HCEC 1CT (cell line): Measurements from ENCODE around the gene RALGAPA1.
"Not testable (repeated sequence)": the region's sequence is repeated elsewhere in the genome, so short reads cannot be mapped to it uniquely, and the experiment has no call there.

ENCODE experiments used
- DNase-seq: peaks from one replicate; pipeline ENCODE4 v3.0.0-alpha.2; 2017

The RALGAPA1 gene

GRCh38 chr14:35760143-35760542 is 49.0 kb downstream of the RALGAPA1 start:
- DNase-seq, result no peak

GRCh38 chr14:35758523-35759129 is 50.5 kb downstream of the RALGAPA1 start:
- DNase-seq, result no peak

DNA sequence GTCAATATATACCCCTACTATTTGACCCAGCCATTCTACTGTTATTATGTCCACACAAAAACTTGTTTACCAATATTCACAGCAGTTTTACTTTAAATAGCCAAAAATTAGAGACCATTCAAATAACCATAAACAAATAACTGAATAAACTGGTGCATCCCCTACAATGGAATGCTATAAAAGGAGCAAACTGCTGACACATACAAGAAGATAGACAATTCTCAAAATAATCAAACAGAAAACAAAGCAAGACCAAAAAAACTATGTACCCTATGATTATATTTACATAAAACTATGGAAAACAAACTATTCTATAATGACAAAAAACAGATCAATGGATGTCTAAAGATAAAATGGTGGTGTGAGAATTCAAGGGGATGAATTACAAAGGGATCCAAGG is 54.4 kb downstream of the RALGAPA1 start:
- DNase-seq, result no peak

DNA sequence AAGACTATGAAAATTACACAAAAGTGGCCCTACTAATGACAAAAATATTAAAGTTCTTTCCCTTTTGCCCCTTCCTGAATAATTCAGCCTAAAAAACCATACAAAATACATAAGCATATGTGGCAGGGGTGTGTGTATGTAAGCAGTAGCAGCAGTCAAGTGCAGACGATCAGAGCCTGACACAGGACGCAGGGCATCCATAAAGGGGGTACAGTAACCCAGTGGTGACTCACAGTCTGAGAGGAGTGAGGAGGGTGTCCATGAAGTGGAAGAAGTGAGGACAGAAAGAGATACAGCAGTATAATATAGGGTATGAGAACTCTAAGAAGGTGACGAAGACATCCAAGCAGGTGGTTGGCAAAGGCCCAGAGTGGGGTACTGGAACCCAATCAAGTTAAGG is 56.7 kb downstream of the RALGAPA1 start:
- no peak for DNase-seq

DNA sequence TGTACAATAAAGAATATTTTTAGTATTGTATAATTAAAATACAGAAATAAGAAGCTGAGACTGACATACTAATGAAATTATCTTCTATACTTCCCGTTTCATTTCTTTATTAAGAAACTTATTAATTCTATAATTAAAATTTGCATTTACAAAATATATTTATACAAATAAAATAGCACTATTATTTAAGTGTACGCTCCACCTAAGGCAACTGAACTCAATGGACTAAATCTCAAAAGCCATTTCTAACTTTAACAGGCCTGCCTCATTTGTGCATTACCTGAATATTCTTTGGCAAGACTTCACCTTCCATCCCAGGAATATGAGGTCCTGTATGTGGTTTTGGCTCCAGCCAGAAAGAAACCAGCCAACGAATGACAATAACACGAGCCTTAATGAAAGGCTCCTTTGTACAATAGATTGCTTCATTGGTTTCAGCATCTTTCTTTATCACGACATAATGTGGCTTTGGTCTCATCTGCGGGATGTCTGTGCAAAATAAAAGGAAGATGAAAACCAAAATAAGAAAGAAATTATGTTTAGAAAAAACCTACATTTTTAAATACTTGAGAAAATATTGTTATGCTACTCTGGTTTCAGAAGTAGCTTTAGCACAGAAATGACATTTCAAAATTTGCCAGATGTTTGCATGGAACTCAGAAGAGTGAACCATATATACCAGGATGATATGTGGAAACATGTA is 58.7 kb downstream of the RALGAPA1 start:
- DNase-seq, result no peak

GRCh38 chr14:35747379-35747778 is 61.7 kb downstream of the RALGAPA1 start:
- DNase-seq, result no peak

- DNase-seq, result no peak
These were observed 66.7 kb downstream of the RALGAPA1 start for GRCh38 chr14:35742442-35742841.

DNA sequence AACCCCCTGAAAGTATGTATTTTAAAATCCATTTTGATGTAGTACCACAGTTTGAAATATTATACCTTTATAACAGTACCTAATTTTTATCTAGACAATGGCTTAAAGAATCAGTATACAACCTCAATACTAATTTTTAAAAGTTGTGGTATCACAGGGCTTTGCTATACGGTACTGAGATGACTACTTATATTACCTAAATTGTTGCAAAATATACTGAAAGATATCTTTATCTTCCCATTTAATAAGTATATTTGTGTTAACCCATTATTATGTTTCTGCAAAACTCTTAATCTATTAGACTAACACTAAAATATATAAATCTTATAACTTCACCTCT is 67.1 kb downstream of the RALGAPA1 start:
- DNase-seq, result no peak

DNA sequence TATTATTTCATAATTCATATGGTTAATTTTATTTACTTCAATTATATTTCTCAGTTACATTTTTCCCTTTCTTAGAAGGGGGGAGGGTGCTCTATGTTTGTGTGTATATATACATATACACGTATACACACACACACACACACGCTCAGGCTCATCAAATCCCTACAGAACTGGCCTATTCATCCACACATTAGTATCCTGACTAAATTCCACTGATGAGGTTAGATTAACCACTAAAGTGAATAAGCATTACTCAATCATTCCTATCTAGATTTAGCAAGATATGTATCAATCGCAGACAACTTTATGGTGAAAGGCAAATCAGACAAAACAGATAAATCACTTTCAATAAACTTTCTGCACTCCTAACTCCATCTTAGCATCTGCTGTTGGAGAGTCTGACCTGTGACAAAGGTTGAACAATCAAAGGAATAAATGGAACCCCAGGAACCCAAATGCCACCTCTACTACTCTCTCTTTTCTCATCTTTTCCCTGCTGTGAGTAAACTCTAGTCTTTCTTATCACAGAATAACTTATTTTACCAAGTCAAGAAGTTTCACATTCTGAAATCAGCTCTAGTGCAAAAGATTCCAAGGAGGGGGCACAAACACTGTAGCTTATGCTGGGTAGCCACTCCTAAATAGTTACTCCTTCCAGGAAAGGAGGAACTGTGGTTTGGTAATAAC is 67.6 kb downstream of the RALGAPA1 start:
- no peak for DNase-seq

DNA sequence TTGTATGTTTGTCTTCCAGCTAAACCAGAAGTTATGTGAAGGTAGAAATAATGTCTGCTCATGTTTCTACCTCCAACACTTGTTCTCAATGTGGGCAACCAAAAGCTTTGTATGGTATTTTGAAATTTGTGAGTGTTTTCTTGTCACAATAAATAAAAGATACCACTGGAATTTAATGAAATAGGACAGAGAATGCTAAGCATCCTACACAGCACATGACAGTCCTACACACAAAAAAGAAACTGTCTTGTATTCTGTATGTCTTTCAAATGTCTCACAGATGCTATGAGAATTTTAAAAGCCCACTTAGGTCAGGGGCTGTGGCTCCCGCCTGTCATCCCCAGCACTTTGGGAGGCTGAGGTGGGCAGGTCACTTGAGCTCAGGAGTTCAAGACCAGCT is 68.9 kb downstream of the RALGAPA1 start:
- no peak for DNase-seq

GRCh38 chr14:35735163-35735562 is 73.9 kb downstream of the RALGAPA1 start:
- DNase-seq, result not testable (repeated sequence)

GRCh38 chr14:35733510-35733909 is 75.6 kb downstream of the RALGAPA1 start:
- DNase-seq, result not testable (repeated sequence)

- no peak for DNase-seq
These were observed 78.2 kb downstream of the RALGAPA1 start for GRCh38 chr14:35730871-35731270.

- no peak for DNase-seq
These were observed 81.3 kb downstream of the RALGAPA1 start for GRCh38 chr14:35727764-35728163.

- DNase-seq, result no peak
These were observed 83.2 kb downstream of the RALGAPA1 start for GRCh38 chr14:35725930-35726329.

- DNase-seq, result no peak
These were observed 94.0 kb downstream of the RALGAPA1 start for GRCh38 chr14:35715079-35715478.

DNA sequence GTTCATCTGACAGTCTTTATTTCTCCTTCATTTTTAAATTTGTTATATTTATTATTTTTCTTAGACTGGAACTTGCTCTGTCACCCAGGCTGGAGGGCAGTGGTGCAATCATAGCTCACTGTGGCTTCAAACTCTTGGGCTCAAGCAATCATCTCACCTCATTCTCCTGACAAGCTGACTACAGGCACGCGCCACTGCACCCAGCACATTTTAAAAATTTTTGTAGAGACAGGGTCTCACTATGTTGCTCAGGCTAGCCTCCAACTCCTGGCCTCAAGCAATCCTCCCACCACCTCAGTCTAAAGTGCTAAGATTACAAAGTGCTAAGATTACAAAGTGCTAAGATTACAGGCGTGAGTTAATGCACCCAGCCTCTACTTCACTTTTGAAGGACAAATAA is 96.6 kb downstream of the RALGAPA1 start:
- no peak for DNase-seq

- DNase-seq, result no peak
These were observed 101.0 kb downstream of the RALGAPA1 start for GRCh38 chr14:35708062-35708461.

DNA sequence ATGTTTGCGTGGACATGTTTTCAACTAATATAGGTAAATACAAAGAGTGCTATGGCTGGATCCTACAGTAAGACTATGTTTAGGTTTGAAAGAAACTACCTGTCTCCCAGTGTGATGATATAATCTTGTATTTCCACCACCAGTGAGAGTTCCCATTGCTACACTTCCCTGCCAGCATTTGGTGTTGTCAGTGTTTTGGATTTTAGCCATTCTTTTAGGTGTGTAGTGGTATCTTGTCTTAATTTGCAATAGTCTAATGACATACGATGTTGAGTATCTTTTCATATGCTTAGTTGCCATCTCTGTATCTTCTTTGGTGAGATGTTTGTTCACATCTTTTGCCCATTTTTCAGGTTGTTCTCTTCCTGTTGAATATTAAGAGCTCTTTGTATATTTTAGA is 103.5 kb downstream of the RALGAPA1 start:
- no peak for DNase-seq

DNA sequence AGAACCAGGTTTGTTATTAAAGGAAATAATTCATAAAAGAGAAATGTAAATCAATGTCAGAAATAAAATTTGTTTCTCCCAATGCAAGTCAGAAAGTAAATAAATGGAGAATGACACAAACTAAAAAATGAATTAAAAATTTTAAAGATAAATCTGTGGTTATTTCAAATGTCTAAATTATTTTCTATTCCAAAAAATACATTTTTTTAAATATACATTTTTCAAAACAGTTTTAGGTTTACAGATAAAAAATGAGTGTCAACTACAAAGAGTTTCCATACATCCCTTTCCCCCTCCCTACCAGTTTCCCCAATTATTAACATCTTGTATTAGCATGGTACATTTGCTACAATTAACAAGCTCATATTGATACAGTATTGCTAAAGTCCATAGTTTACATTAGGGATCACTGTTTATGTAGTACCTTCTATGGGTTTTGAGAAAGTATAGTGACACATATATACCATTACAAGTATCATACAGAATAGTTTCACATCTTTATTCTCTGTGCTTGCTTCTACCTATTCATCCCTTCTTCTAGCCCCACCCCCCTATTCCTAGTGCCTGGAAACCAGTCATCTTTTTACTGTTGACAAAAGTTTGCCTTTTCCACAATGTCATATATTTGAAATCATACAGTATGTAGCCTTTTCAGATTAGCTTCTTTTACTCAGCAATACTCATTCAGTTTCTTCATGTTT is 104.2 kb downstream of the RALGAPA1 start:
- DNase-seq, result no peak

DNA sequence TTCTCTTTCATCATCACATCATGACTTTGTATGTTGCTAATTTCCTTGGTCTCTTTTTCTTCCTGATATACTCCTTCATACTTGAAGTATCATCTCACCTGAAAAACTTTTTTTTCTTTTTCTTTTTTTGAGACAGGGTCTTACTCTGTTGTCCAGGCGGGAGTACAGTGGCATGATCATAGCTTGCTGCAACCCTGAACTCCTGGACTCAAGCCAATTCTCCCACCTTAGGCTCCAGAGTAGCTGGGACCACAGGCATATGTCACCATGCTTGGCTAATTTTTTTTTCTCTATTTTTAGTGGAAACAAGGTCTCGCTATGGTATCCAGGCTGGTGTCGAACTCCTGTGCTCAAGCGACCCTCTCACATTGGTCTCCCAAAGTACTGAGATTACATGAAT is 107.6 kb downstream of the RALGAPA1 start:
- DNase-seq, result no peak

GRCh38 chr14:35699791-35700444 is 109.2 kb downstream of the RALGAPA1 start:
- DNase-seq, result no peak

DNA sequence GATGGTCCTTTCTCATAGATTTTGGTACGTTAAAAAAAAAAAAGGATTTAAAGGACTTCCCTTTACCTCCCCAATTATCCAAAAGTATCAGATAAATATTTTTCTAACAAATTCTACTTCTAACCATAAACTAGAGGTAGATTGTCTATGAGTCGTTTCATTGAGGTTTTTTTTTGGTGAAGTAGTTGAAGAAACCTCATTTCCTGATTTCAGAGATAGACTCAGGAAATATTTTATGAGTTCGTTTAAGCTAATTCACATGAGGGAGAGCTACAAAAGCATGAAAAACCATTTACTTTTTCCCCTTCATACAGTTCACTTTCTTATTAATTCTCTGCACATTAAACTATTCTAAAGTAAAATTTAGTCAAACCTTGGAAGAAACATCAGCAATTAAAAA is 112.5 kb downstream of the RALGAPA1 start:
- DNase-seq, result no peak
